SIG-M5 treated with dmso at 0.1 percent for 504 hours (cell line): ENCODE results near the gene HSD17B2.
"Not testable (repeated sequence)": the region's sequence is repeated elsewhere in the genome, so short reads cannot be mapped to it uniquely, and the experiment has no call there.

ENCODE experiments used
- DNase-seq: peaks from one replicate; lab custom pipeline; 2025; ENCODE audit not compliant: unreplicated experiment; lab: John Stamatoyannopoulos, UW

The HSD17B2 gene, protein sequence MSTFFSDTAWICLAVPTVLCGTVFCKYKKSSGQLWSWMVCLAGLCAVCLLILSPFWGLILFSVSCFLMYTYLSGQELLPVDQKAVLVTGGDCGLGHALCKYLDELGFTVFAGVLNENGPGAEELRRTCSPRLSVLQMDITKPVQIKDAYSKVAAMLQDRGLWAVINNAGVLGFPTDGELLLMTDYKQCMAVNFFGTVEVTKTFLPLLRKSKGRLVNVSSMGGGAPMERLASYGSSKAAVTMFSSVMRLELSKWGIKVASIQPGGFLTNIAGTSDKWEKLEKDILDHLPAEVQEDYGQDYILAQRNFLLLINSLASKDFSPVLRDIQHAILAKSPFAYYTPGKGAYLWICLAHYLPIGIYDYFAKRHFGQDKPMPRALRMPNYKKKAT

DNA sequence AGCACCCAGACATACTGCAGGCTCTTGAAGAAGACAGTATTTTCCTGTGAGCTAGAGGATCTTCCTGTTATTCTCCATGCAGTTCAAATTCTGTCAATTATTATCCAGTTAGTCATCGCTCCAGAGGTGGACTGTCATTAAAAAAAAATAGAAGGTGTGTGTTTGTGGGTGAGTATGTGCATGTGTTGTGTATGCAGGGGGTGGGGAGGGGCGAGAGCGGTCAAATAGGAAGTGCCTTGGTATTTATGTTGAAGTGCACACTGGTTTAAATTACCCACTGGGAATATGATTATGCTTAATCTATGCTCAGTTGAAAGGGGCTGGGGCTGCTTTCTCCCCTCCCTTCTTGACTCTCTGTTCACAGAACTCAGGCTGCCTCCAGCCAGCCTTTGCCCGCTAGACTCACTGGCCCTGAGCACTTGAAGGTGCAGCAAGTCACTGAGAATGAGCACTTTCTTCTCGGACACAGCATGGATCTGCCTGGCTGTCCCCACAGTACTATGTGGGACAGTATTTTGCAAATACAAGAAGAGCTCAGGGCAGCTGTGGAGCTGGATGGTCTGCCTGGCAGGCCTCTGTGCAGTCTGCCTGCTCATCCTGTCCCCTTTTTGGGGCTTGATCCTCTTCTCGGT is at the start of gene HSD17B2:
HSD17B2 (plus strand) TSS at position 273 of the 632 bp plus-strand sequence; CDS start at position 445, 172 bp downstream.
- DNase-seq, result no peak

DNA sequence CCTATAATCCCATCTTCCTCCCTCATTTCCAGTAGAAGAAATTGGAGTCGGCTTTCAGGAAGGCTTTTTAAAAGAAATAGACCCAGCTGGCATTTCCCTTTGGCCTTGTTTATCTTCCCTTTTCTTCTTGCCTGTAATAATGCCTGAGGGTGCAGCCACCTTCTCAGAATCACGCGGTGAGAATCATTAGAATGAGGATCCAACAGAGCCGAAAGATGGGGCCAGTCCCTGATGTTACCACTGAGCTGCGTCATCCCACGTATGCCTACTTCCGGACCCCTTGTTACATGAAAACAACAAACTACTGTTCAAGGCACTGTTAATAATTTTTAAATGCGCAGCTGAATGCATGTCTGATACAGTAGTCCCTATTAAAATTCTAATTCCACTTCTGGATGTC is 47.9 kb upstream of the HSD17B2 start:
- DNase-seq, result no peak

DNA sequence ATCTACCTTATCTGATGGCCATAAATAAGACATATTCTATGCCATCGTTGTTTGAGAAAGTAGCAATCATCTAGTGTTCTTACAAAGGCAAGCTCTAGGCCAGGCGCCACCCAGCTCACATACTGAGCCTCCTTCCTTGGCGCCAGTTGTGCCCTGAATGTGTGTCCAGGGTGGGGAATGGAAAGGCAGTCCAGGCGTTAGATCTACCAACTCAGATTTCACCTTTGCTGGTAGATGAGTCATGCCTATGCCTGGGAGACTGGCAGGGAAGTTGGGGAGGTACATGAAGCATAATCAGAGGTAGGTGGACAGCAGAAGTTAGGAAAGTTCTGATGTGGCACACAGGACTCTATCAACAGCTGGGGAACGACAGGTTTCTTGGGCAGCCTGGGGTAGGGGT is 47.3 kb upstream of the HSD17B2 start:
- DNase-seq, result no peak

DNA sequence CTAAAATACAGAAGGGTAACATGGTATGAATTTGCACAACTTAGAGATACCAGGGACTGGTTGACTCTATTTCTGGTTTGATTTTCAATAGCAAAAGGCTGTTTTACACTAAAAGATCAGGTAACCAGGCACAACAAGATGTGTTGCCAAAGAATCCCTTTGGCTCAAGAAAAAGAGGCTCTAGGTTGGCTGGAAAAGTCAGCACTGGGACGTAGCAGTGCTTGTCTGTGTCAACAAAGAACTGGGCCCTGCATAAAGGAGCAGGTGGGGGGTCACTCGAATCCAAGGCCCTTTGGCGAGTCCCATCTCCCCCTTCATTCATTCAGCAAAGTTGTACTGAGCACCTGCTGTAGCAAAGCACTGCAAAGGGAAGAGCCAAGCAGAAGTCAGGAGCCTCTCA is 42.2 kb upstream of the HSD17B2 start:
- no peak for DNase-seq

GRCh38 chr16:81994485-81994884 is 40.6 kb upstream of the HSD17B2 start:
- DNase-seq, result no peak

GRCh38 chr16:81995651-81996050 is 39.4 kb upstream of the HSD17B2 start:
- DNase-seq, result no peak

DNA sequence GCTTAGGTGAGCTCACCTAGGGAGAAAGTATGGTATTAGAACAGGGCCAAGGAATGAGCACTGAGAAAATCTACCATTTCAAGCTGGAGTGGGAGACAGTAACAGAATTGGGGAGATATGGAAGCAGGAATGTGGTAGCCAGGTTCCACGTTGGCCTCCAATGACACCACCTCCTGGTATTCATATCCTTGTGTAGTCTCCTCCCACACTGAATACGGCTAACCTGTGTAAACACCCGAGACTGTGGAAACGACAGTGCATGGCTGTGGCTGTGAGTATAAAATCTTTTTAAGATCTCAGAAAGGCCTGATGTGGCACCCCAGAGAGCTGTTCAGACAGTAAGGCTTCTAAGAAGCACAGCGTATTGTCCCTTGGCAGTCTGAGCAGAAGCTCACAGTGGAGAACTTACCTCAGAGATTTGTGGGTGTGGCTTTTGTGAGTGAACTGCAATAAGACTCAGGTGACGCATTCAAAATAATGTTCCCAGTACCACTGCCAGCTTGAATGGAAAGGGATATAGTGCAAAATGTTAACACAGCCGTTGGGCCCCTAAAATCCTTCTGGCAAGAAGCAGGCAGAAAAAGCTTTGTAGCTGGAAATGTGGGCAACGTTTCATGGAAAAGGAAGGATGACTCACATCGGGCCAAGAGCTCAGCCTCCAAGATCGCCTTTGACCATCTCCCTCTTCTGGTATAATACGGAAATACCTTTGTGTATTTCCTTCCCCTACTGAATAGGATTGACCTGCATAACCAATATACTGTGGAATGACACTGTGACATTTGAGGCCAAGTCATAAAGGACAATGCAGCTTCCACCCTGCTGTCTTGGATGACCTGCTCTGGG is 38.2 kb upstream of the HSD17B2 start:
- peak; percentile 43 for DNase-seq

- DNase-seq, result no peak
Observed at GRCh38 chr16:81997738-81998137, 37.3 kb upstream of the HSD17B2 start.

GRCh38 chr16:82002831-82003230 is 32.2 kb upstream of the HSD17B2 start:
- DNase-seq, result no peak

DNA sequence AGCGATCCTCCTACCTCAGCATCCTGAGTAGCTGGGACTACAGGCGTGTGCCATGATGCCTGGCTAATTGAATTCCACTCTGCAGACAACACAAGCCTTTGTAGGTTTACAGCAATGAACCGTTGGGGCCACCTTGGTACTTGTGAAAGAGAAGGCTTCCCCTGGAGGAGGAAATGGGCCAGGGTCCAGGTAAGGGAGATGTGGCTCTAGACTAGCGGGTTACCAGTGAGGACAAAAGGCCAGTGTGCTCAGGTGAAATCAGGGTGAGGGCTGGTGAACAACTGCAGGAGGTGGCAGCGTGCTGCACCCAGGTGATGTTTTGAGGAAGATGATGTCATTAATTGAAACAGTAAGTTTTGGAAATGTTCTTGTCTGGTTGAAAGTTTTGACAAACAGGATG is 30.5 kb upstream of the HSD17B2 start:
- no peak for DNase-seq

DNA sequence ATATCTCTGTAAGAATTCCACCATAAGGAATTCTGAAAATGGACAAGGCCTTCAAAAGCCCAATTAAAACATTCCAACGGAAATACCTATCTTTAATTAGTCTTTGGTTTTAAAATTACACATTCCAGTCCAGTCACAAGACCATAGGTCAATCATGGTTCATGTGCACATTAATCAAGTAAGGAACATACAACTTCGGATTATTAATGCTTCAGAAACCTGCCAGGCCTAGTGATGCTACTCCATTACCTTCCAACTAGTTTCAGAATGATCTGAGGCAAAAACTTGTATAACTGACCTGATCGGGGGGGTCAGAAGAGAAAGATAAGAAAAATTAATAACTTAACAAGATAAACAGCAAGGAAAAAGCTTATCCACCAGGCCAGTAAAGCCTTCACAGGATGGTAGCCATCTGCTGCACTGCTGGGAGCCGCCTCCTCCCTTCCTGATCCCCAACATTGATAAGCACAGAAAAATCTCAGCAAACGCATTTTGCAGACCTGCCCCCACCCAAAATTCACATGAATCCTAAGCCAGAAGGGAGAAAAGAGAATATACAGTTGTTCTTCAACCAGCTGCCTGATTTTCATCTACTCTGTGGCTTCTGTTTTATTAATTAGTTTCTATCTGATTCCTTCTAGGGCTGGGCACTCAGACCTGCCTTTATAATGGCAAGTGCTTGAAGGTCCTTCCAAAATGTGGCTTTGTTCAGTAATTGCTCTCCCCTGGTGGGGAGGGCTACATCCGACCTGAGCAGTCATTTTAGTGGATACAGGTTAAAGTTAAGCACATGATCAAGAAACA is 29.8 kb upstream of the HSD17B2 start:
- DNase-seq, result no peak

DNA sequence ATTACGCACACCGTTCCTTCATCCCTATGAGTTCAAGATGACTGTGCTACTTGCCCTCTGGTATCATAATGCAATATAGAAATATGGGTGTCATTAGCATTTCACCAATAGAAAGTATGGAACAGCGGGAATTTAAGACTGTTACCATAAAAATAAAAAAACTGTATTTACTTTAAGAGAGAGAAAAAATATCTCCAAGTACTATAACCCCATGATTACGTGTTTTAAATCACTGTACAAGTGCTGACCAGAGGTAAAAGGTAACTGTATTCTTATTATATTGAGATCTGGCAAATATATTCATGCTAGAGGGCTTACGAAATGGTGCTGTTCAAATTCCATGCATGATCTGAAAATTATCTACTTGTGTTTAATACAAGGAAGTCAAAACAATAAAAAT is 29.0 kb upstream of the HSD17B2 start:
- no peak for DNase-seq

DNA sequence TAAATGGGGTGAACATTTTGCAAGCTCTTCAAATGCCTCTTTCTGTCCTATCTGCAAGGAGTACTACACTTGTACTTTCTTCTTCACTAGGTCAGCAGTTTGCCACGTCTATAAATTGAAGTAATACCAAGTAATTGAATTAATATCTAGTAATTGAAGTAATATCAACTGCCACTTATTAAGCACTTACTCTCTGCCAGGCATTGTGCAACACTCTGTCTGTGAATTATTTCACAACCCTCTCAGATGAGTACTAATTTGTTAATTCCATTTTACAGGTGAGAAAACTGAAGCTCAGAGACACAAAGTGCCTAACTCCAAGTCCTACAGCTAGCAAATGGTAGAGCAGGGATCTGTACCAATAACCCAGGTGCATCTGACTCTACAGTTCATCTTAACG is 27.9 kb upstream of the HSD17B2 start:
- DNase-seq, result no peak

DNA sequence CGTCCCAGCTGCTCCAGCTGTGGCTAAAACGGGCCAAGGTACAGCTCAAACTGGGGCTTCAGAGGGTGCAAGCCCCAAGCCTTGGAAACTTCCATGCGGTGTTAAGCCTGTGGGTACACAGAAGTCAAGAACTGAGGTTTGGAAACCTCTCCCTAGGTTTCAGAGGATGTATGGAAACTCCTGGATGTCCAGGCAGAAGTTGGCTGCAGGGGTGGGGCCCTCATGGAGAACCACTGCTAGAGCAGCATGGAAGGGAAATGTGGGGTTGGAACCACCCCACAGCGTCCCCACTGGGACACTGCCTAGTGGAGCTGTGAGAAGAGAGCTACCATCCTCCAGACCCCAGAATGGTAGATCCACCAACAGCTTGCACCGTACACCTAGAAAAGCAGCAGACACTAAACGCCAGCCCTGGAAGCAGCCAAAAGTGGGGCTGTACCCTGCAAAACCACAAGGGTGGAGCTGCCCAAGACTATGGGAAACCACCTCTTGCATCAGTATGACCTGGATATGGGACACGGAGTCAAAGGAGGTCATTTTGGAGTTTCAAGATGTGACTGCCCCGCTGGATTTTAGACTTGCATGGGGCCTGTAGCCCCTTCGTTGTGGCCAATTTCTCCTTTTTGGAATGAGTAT is 26.0 kb upstream of the HSD17B2 start:
- no peak for DNase-seq

DNA sequence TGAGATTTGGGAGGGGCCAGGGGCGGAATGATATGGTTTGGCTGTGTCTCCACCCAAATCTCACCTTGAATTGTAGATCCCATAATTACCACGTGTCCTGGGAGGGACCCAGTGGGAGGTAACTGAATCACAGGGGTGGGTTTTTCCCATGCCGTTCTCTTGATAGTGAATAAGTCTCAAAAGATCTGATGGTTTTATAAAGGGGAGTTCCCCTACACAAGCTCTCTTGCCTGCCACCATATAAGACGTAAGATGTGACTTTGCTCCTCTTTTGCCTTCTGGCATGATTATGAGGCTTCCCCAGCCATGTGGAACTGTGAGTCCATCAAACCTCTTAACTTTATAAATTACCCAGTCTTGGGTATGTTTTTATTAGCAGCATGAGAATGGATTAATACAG is 25.3 kb upstream of the HSD17B2 start:
- not testable (repeated sequence) for DNase-seq

GRCh38 chr16:82010649-82011048 is 24.4 kb upstream of the HSD17B2 start:
- no peak for DNase-seq

DNA sequence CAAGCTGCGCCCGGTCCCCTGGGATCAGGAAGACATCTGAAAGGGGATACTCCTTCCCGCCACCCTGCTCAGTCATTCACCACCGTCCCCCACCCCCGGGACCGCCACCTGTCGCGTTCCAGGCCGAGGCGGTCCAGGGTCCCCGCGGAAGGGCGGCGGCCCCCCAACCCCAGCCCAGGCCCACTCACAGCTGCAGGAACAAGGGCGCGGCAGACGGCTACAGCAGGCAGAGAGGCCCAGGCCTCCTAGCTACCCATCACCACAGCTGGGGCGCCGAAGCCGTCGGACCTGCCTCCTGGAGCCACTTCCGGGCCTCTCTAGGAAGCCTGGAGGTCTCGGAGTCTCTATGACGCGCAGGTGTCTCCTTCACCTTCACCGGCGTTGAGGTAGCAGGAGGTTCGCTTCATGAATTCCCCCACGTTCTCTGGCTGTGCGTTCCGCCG is 23.8 kb upstream of the HSD17B2 start, which contains the start of gene SDR42E1:
SDR42E1 (minus strand) TSS at position 272 of the 443 bp plus-strand sequence. CDS start 10,612 bp downstream, outside the sequence.
- no peak for DNase-seq

DNA sequence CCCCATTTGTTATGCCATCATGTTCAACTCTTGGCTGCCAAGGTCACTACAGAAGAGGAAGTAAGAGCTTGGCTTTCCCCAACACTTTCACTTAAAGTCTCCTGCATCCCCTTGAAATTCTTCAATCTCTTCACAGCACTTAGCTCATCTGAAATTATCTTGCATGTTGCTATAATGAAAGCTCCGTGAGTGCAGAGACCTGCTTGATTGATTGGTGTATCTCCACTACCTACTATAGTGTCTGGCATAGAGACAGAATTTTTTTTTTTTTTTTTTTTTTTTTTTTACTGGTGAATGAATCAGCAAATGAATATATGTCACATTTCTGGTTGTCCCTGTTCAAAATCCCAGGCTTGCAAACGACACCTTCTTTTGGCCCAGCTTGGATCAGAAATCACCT is 21.9 kb upstream of the HSD17B2 start:
- DNase-seq, result no peak

DNA sequence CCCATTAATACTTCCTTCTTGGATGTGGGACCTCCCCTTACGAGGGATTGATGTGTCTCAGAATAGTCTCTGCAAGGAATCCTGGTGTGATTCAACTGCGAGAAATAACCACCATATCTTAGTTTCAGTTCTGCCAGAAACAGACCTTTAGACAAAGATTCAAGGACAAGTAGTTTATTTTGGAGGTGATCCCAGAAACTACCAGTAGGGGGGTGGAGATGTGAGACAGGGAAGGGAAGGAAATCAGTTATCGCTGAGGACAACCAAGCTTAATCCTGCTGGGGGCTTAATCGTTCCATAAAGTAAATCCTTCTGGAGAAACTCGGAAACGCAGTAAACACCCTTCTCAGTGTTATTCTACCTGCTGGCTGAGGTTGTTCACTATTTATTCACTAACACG is 18.8 kb upstream of the HSD17B2 start:
- no peak for DNase-seq

DNA sequence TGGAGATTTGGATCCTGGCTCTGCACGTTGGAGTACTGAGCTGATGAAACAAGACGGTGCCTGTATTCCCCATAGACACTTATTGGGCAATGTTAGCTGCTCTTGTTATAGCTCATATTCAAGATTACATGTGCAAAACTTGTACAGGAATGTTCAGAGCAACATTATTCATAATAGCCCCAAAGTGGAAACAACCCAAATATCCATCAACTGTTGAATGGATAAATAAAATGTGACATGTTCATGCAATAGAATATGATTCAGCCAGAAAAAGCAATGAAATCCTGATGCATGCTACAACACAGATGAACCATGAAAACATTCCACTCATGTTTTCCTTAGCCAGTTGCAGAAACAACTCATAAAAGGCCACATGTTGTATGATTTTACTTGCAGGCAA is 18.1 kb upstream of the HSD17B2 start:
- DNase-seq, result no peak
